Limb (tissue), 2 donors: ENCODE measurements around the gene CEP55.
A peak's percentile ranks its signal among the peaks of the same experiment; 100 is the strongest.
"Not testable (repeated sequence)": the region's sequence is repeated elsewhere in the genome, so short reads cannot be mapped to it uniquely, and the experiment has no call there.

Source experiments
- DNase-seq, 2 donors: peaks; one replicate each; pipeline ENCODE4 v3.0.0-alpha.2; 2016; ENCODE audit errors: extremely low spot score in 2 of 2

CEP55 gene

GRCh38 chr10:93512565-93512964 lies 16.2 kb downstream of the CEP55 start:
- no peak for DNase-seq

- DNase-seq, result no peak
These were observed 16.7 kb downstream of the CEP55 start for GRCh38 chr10:93513091-93513490.

GRCh38 chr10:93514521-93514920 lies 18.1 kb downstream of the CEP55 start:
- no peak for DNase-seq

- DNase-seq, result no peak
These were observed 18.9 kb downstream of the CEP55 start for GRCh38 chr10:93515071-93516005.

GRCh38 chr10:93516006-93516380 lies 19.6 kb downstream of the CEP55 start:
- DNase-seq, result no peak

GRCh38 chr10:93518531-93518930 lies 22.1 kb downstream of the CEP55 start:
- DNase-seq, result no peak

- DNase-seq, result no peak
These were observed 38.9 kb downstream of the CEP55 start for GRCh38 chr10:93535293-93535692.

- not testable (repeated sequence) for DNase-seq
These were observed 44.5 kb downstream of the CEP55 start for GRCh38 chr10:93540871-93541270.

- DNase-seq, result peak; percentile 15 to 64
These were observed 45.3 kb downstream of the CEP55 start for GRCh38 chr10:93541402-93542357.

GRCh38 chr10:93542358-93542791 lies 46.0 kb downstream of the CEP55 start:
- peak; percentile 74 to 75 for DNase-seq

GRCh38 chr10:93546995-93547394 lies 50.6 kb downstream of the CEP55 start:
- not testable (repeated sequence) for DNase-seq

GRCh38 chr10:93547522-93547921 lies 51.1 kb downstream of the CEP55 start:
- DNase-seq, result no peak

- DNase-seq, result no peak
These were observed 52.1 kb downstream of the CEP55 start for GRCh38 chr10:93548376-93549071.

GRCh38 chr10:93550606-93551005 lies 54.2 kb downstream of the CEP55 start:
- no peak for DNase-seq

- DNase-seq, result no peak
These were observed 56.4 kb downstream of the CEP55 start for GRCh38 chr10:93552780-93553179.

GRCh38 chr10:93553482-93554315 lies 57.3 kb downstream of the CEP55 start:
- DNase-seq, result no peak

- no peak for DNase-seq
These were observed 57.9 kb downstream of the CEP55 start for GRCh38 chr10:93554316-93554663.

GRCh38 chr10:93554760-93555432 lies 58.5 kb downstream of the CEP55 start:
- DNase-seq, result peak; percentile 30 to 72

- DNase-seq, result no peak
These were observed 63.1 kb downstream of the CEP55 start for GRCh38 chr10:93559490-93559889.

GRCh38 chr10:93560541-93560940 lies 64.1 kb downstream of the CEP55 start:
- DNase-seq, result no peak
